ENCODE results near the gene NAA25. TPM values are rescaled to one million over a fixed set of nuclear protein-coding genes. Genes with fewer than 3 reads are reported as not detected.
"Not testable (repeated sequence)": the region's sequence is repeated elsewhere in the genome, so short reads cannot be mapped to it uniquely, and the experiment has no call there.

NAA25 gene
- total RNA-seq, 1 donor from 2014 or later, result 1.9 TPM

GRCh38 chr12:112004041-112004440, 104.5 kb downstream of the NAA25 start:
- peaks cover 0 to 9% of the 10 kb centered on the region in 2 donors for H3K36me3 ChIP-seq
- peaks cover 0 to 15% of the 10 kb centered on the region in 2 donors for H3K4me1 ChIP-seq
- H3K4me3 ChIP-seq, result no peak overlapping the region
- no peaks in the 10 kb centered on the region for H3K27me3 ChIP-seq
- intact Hi-C loops (cut with DNase I), result no loop called here
- DNase-seq (ENCODE audit: low spot score in 2 of 2), result no peak
- no peaks in the 10 kb centered on the region for H3K9me3 ChIP-seq
- no peak for TF ChIP-seq CTCF (IDR thresholded peaks at IDR 0.05)
- no peak overlapping the region for H3K27ac ChIP-seq

- DNase-seq (ENCODE audit: low spot score in 2 of 2), result no peak
- no peak for TF ChIP-seq CTCF (IDR thresholded peaks at IDR 0.05)
- no peak overlapping the region for H3K4me3 ChIP-seq
- H3K27ac ChIP-seq, result peak overlapping the region; percentile 23 to 70
- intact Hi-C loops (cut with DNase I), result no loop called here
- no peaks in the 10 kb centered on the region for H3K27me3 ChIP-seq
- H3K4me1 ChIP-seq, result peaks cover 0 to 26% of the 10 kb centered on the region in 2 donors
- H3K36me3 ChIP-seq, result peaks cover 0 to 9% of the 10 kb centered on the region in 2 donors
- no peaks in the 10 kb centered on the region for H3K9me3 ChIP-seq
Observed at GRCh38 chr12:112001576-112001975, 107.0 kb downstream of the NAA25 start.

GRCh38 chr12:112000820-112001219, 107.8 kb downstream of the NAA25 start:
- DNase-seq (ENCODE audit: low spot score in 2 of 2), result no peak
- Histone ChIP-seq H3K4me3 (no peak overlapping the region), H3K27me3 (no peaks in the 10 kb centered on the region), H3K27ac (peak overlapping the region; percentile 23 to 70), H3K9me3 (no peaks in the 10 kb centered on the region), H3K36me3 (peaks cover 0 to 9% of the 10 kb centered on the region in 2 donors), H3K4me1 (peaks cover 0 to 26% of the 10 kb centered on the region in 2 donors)
- intact Hi-C loops (cut with DNase I), result no loop called here
- TF ChIP-seq CTCF (IDR thresholded peaks at IDR 0.05), result no peak

- H3K27me3 ChIP-seq; intact Hi-C loops (cut with DNase I); DNase-seq (ENCODE audit: low spot score in 2 of 2); H3K36me3 ChIP-seq; H3K4me3 ChIP-seq; H3K27ac ChIP-seq; H3K9me3 ChIP-seq: not testable (repeated sequence)
- peaks cover 0 to 26% of the 10 kb centered on the region in 2 donors for H3K4me1 ChIP-seq
Observed at GRCh38 chr12:111999129-111999528, 109.5 kb downstream of the NAA25 start.

GRCh38 chr12:111998015-111998414, 110.6 kb downstream of the NAA25 start:
- H3K4me3 ChIP-seq, result no peak overlapping the region
- H3K27me3 ChIP-seq, result no peaks in the 10 kb centered on the region
- no peak for DNase-seq (ENCODE audit: low spot score in 2 of 2)
- H3K36me3 ChIP-seq, result no peaks in the 10 kb centered on the region
- intact Hi-C loops (cut with DNase I), result no loop called here
- H3K9me3 ChIP-seq, result no peaks in the 10 kb centered on the region
- no peak for TF ChIP-seq CTCF (IDR thresholded peaks at IDR 0.05)
- H3K4me1 ChIP-seq, result peaks cover 0 to 26% of the 10 kb centered on the region in 2 donors
- H3K27ac ChIP-seq, result peak overlapping the region; percentile 55 to 62

GRCh38 chr12:111997300-111997699, 111.3 kb downstream of the NAA25 start:
- no peaks in the 10 kb centered on the region for H3K9me3 ChIP-seq
- no peaks in the 10 kb centered on the region for H3K27me3 ChIP-seq
- H3K4me1 ChIP-seq, result peaks cover 0 to 26% of the 10 kb centered on the region in 2 donors
- DNase-seq (ENCODE audit: low spot score in 2 of 2), result no peak
- H3K27ac ChIP-seq, result peak overlapping the region; percentile 55 to 62
- intact Hi-C loops (cut with DNase I), result no loop called here
- no peak overlapping the region for H3K4me3 ChIP-seq
- TF ChIP-seq CTCF (IDR thresholded peaks at IDR 0.05), result no peak
- no peaks in the 10 kb centered on the region for H3K36me3 ChIP-seq
